Trophoblast cell (in vitro differentiated cells and primary cell): ENCODE results near the gene GRK4.
A peak's percentile ranks its signal among the peaks of the same experiment; 100 is the strongest.
"Not testable (repeated sequence)": the region's sequence is repeated elsewhere in the genome, so short reads cannot be mapped to it uniquely, and the experiment has no call there.

Experiments used
- DNase-seq, 2 donors: peaks; one replicate each; pipeline ENCODE4 v3.0.0-alpha.2; 2016
- H2AFZ ChIP-seq: 2 replicates; pipeline ENCODE4 v1.6.1; 2013; ENCODE audit warnings: low read length, moderate library complexity, mild to moderate bottlenecking; ENCODE audit not compliant: insufficient read depth, poor library complexity
- H2AK5ac ChIP-seq: 2 replicates; pipeline ENCODE4 v1.6.1; 2013; ENCODE audit warnings: mild to moderate bottlenecking, low read length
- H2BK120ac ChIP-seq: 2 replicates; pipeline ENCODE4 v1.6.1; 2013; ENCODE audit warnings: low read length, mild to moderate bottlenecking, moderate library complexity; ENCODE audit not compliant: insufficient read depth, poor library complexity
- H2BK12ac ChIP-seq: 2 replicates; pipeline ENCODE4 v1.6.1; 2013; ENCODE audit warnings: mild to moderate bottlenecking, low read length, moderate library complexity
- H2BK5ac ChIP-seq: 2 replicates; pipeline ENCODE4 v1.6.1; 2013; ENCODE audit warnings: low read length, low read depth, moderate library complexity, mild to moderate bottlenecking; ENCODE audit not compliant: poor library complexity
- H3K14ac ChIP-seq: 2 replicates; pipeline ENCODE4 v1.6.1; 2013; ENCODE audit warnings: mild to moderate bottlenecking, low read length
- H3K18ac ChIP-seq: 2 replicates; pipeline ENCODE4 v1.6.1; 2013; ENCODE audit warnings: mild to moderate bottlenecking, low read length
- H3K23ac ChIP-seq: 2 replicates; pipeline ENCODE4 v1.6.1; 2013; ENCODE audit warnings: low read length
- H3K27ac ChIP-seq: 2 replicates; pipeline ENCODE4 v1.5.1; 2013; ENCODE audit warnings: low read depth, mild to moderate bottlenecking, inconsistent platforms, low read length, moderate library complexity
- H3K27me3 ChIP-seq: 2 replicates; pipeline ENCODE4 v1.6.1; 2013; ENCODE audit warnings: inconsistent platforms, mild to moderate bottlenecking, low read length, moderate library complexity; ENCODE audit not compliant: insufficient read depth
- H3K36me3 ChIP-seq, 2 experiments: 1 replicate in 1 of 2; 2 replicates in 1 of 2; pipeline ENCODE4 v1.6.1; 2013; ENCODE audit warnings: low read length in 2 of 2, mild to moderate bottlenecking in 2 of 2, moderate library complexity in 1 of 2; ENCODE audit not compliant: insufficient read depth in 2 of 2, control insufficient read depth in 1 of 2
- H3K4ac ChIP-seq: 2 replicates; pipeline ENCODE4 v1.6.1; 2013; ENCODE audit warnings: low read depth, mild to moderate bottlenecking, low read length, moderate library complexity
- H3K4me1 ChIP-seq, 2 experiments: 1 replicate in 1 of 2; 2 replicates in 1 of 2; pipeline ENCODE4 v1.6.1; 2013; ENCODE audit warnings: low read length in 2 of 2, mild to moderate bottlenecking in 2 of 2, moderate library complexity in 1 of 2; ENCODE audit not compliant: insufficient read depth in 2 of 2, control insufficient read depth in 1 of 2
- H3K4me2 ChIP-seq: 2 replicates; pipeline ENCODE4 v1.6.1; 2013; ENCODE audit warnings: inconsistent platforms, mild to moderate bottlenecking, low read length, moderate library complexity
- H3K4me3 ChIP-seq: 2 replicates; pipeline ENCODE4 v1.5.1; 2013; ENCODE audit warnings: mild to moderate bottlenecking, low read depth, low read length, inconsistent platforms
- H3K79me1 ChIP-seq: one replicate; pipeline ENCODE4 v1.6.1; 2013; ENCODE audit warnings: low read length
- H3K79me2 ChIP-seq: 2 replicates; pipeline ENCODE4 v1.6.1; 2013; ENCODE audit warnings: low read length, mild to moderate bottlenecking; ENCODE audit not compliant: control insufficient read depth, insufficient read depth, poor library complexity
- H3K9ac ChIP-seq: 2 replicates; pipeline ENCODE4 v1.6.1; 2013; ENCODE audit warnings: mild to moderate bottlenecking, low read length
- H3K9me3 ChIP-seq: 2 replicates; pipeline ENCODE4 v1.6.1; 2013; ENCODE audit warnings: low read depth, mild to moderate bottlenecking, control low read depth, inconsistent platforms, low read length; ENCODE audit not compliant: insufficient read depth
- H4K12ac ChIP-seq: 2 replicates; pipeline ENCODE4 v1.6.1; 2013; ENCODE audit warnings: low read depth, mild to moderate bottlenecking, low read length, moderate library complexity
- H4K8ac ChIP-seq: 2 replicates; pipeline ENCODE4 v1.6.1; 2013; ENCODE audit warnings: low read depth, mild to moderate bottlenecking, low read length, moderate library complexity
- H4K91ac ChIP-seq: one replicate; pipeline ENCODE4 v1.6.1; 2013; ENCODE audit warnings: low read depth, mild to moderate bottlenecking, low read length, moderate library complexity
- WGBS: extraction: QIAGEN DNeasy Blood & Tissue Kit; methylation state at CpG from one replicate; pipeline ENCODE4 v1.1.7; 2013; ENCODE audit warnings: missing lambda C conversion rate; ENCODE audit not compliant: insufficient read length, insufficient coverage; ENCODE audit errors: extremely low coverage; 5-methylcytosine and 5-hydroxymethylcytosine counted together

Gene GRK4

DNA sequence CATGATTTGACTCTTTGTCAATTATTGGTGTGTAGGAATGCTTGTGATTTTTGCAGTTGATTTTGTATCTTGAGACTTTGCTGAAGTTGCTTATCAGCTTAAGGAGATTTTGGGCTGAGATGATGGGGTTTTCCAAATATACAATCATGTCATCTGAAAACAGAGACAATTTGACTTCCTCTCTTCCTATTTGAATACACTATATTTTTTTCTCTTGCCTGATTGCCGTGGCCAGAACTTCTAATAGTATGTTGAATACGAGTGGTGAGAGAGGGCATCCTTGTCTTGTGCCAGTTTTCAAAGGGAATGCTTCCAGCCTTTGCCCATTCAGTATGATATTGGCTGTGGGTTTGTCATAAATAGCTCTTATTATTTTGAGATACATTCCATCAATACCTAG is 45.1 kb upstream of the GRK4 start:
- not testable (repeated sequence) for H2BK12ac ChIP-seq, H2AK5ac ChIP-seq, H2AFZ ChIP-seq, H4K12ac ChIP-seq, H3K9me3 ChIP-seq, H4K91ac ChIP-seq, H3K4me2 ChIP-seq, H4K8ac ChIP-seq, H3K27me3 ChIP-seq, H3K4me3 ChIP-seq, H2BK120ac ChIP-seq, H3K4me1 ChIP-seq, DNase-seq, H3K9ac ChIP-seq, H3K23ac ChIP-seq, H3K14ac ChIP-seq, H3K79me1 ChIP-seq, H3K27ac ChIP-seq, H3K79me2 ChIP-seq, H2BK5ac ChIP-seq, H3K18ac ChIP-seq, H3K4ac ChIP-seq
- peaks cover 27 to 29% of the 10 kb centered on the region in 2 experiments for H3K36me3 ChIP-seq
- no CpG with 5 or more reads among the region's 2 CpGs for WGBS

DNA sequence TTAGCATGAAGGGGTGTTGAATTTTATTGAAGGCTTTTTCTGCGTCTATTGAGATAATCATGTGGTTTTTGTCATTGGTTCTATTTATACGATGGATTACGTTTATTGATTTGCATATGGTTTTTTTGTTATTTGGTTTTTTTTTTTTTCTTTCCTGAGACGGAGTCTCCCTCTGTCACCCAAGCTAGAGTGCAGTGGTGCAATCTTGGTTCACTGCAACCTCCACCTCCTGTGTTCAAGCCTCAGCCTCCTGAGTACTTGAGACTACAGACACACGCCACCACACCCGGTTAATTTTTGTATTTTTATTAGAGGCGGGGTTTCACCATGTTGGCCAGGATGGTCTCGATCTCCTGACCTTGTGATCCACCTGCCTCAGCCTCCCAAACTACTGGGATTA is 44.7 kb upstream of the GRK4 start:
- not testable (repeated sequence) for H2BK5ac ChIP-seq, H3K4me3 ChIP-seq, H3K14ac ChIP-seq, DNase-seq, H3K79me2 ChIP-seq, H4K8ac ChIP-seq, H3K4me1 ChIP-seq, H4K12ac ChIP-seq, H2AK5ac ChIP-seq, H3K27ac ChIP-seq, H3K79me1 ChIP-seq, H3K23ac ChIP-seq, H4K91ac ChIP-seq, H3K4ac ChIP-seq, H3K4me2 ChIP-seq, H3K27me3 ChIP-seq, H2BK120ac ChIP-seq, H3K9me3 ChIP-seq, H2AFZ ChIP-seq, H3K9ac ChIP-seq, H2BK12ac ChIP-seq, H3K18ac ChIP-seq
- no CpG with 5 or more reads among the region's 8 CpGs for WGBS
- peaks cover 26 to 31% of the 10 kb centered on the region in 2 experiments for H3K36me3 ChIP-seq

DNA sequence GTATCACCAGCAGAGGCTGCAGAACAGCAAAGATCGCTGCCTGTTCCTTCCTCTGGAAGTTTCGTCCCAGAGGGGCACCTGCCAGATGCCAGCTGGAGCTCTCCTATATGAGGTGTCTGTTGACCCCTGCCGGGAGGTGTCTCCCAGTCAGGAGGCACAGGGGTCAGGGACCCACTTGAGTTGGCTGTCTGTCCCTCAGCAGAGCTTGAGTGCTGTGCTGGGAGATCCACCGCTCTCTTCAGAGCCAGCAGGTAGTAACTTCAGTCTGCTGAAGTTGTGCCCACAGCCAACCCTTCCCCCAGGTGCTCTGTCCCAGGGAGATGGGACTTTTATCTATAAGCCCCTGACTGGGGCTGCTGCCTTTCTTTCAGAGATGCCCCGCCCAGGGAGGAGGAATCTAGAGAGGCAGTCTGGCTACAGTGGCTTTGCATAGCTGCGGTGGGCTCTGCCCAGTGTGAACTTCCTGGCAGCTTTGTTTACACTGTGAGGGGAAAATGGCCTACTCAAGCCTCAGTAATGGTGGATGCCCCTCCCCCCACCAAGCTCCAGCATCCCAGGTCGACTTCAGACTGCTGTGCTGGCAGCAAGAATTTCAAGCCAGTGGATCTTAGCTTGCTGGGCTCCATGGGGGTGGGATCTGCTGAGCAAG is 40.8 kb upstream of the GRK4 start:
- H3K4me1 ChIP-seq, H2BK12ac ChIP-seq, H3K23ac ChIP-seq, H3K27ac ChIP-seq, H2AFZ ChIP-seq, H3K79me2 ChIP-seq, H4K8ac ChIP-seq, H3K27me3 ChIP-seq, H3K79me1 ChIP-seq, DNase-seq, H2AK5ac ChIP-seq, H3K4me2 ChIP-seq, H3K4ac ChIP-seq, H4K12ac ChIP-seq, H3K18ac ChIP-seq, H3K9me3 ChIP-seq, H3K9ac ChIP-seq, H2BK5ac ChIP-seq, H4K91ac ChIP-seq, H3K4me3 ChIP-seq, H2BK120ac ChIP-seq, H3K14ac ChIP-seq: not testable (repeated sequence)
- WGBS, result no CpG with 5 or more reads among the region's 7 CpGs
- peaks cover 40% of the 10 kb centered on the region in 2 experiments for H3K36me3 ChIP-seq

DNA sequence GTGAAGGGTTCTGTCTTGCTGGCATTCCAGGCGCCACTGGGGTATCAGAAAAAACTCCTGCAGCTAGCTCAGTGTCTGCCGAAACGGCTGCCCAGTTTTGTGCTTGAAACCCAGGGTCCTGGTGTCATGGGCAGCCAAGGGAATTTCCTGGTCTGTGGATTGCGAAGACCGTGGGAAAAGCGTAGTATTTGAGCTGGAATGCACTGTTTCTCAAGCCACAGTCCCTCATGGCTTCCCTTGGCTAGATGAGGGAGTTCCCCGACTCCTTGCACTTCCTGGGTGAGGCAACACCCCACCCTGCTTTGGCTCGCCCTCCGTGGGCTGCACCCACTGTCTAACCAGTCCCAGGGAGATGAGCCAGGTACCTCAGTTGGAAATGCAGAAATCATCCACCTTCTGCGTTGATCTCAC is 40.2 kb upstream of the GRK4 start:
- Histone ChIP-seq H3K79me2 (no peaks in the 10 kb centered on the region), H3K27ac (peak overlapping the region; percentile 1), H2BK120ac (no peak overlapping the region), H4K91ac (no peak overlapping the region), H3K18ac (no peak overlapping the region), H3K9ac (no peak overlapping the region), H3K36me3 (peaks cover 43 to 44% of the 10 kb centered on the region in 2 experiments), H3K27me3 (no peaks in the 10 kb centered on the region), H3K4ac (no peak overlapping the region), H3K79me1 (no peaks in the 10 kb centered on the region), H3K4me1 (peaks cover 3 to 8% of the 10 kb centered on the region in 2 experiments), H4K8ac (no peak overlapping the region), H3K4me3 (no peak overlapping the region), H3K14ac (no peak overlapping the region), H2BK5ac (no peak overlapping the region), H4K12ac (no peak overlapping the region), H2AFZ (no peak overlapping the region), H3K4me2 (no peak overlapping the region), H3K9me3 (no peaks in the 10 kb centered on the region), H3K23ac (no peak overlapping the region), H2AK5ac (no peak overlapping the region), H2BK12ac (no peak overlapping the region)
- DNase-seq, result peak in 1 of 2 donors; percentile 22
- no CpG with 5 or more reads among the region's 10 CpGs for WGBS
